Measurements from ENCODE around the gene NCOR1. TPM values are rescaled to one million over a fixed set of nuclear protein-coding genes. Genes with fewer than 3 reads are reported as not detected.
"Not testable (repeated sequence)": the region's sequence is repeated elsewhere in the genome, so short reads cannot be mapped to it uniquely, and the experiment has no call there.

Gene NCOR1
- total RNA-seq, 1 donor from 2014 or later, result 75.3 TPM

GRCh38 chr17:16122697-16123434 is 92.5 kb downstream of the NCOR1 start:
- Histone ChIP-seq H3K36me3 (ENCODE audit: control insufficient read depth, insufficient read depth, low read length) (peaks cover 4% of the 10 kb centered on the region), H3K4me3 (ENCODE audit: low read depth, low read length) (no peak overlapping the region), H3K27me3 (ENCODE audit: control insufficient read depth, insufficient read depth, low read length) (no peaks in the 10 kb centered on the region)
- no peak for FAIRE-seq
- TF ChIP-seq CTCF (IDR thresholded peaks at IDR 0.05; ENCODE audit: insufficient read depth, low read length, severe bottlenecking), result no peak
- DNase-seq (ENCODE audit: low read depth), result peak; percentile 86

- Histone ChIP-seq H3K27me3 (ENCODE audit: control insufficient read depth, insufficient read depth, low read length) (no peaks in the 10 kb centered on the region), H3K4me3 (ENCODE audit: low read depth, low read length) (no peak overlapping the region), H3K36me3 (ENCODE audit: control insufficient read depth, insufficient read depth, low read length) (peaks cover 6% of the 10 kb centered on the region)
- no peak for FAIRE-seq
- peak; percentile 91 for DNase-seq (ENCODE audit: low read depth)
- no peak for TF ChIP-seq CTCF (IDR thresholded peaks at IDR 0.05; ENCODE audit: insufficient read depth, low read length, severe bottlenecking)
Observed at GRCh38 chr17:16121915-16122314, 93.4 kb downstream of the NCOR1 start.

- TF ChIP-seq CTCF (IDR thresholded peaks at IDR 0.05; ENCODE audit: insufficient read depth, low read length, severe bottlenecking), result no peak
- H3K4me3 ChIP-seq (ENCODE audit: low read depth, low read length), result no peak overlapping the region
- peaks cover 9% of the 10 kb centered on the region for H3K36me3 ChIP-seq (ENCODE audit: control insufficient read depth, insufficient read depth, low read length)
- FAIRE-seq (no peak), DNase-seq (ENCODE audit: low read depth) (no peak)
- no peaks in the 10 kb centered on the region for H3K27me3 ChIP-seq (ENCODE audit: control insufficient read depth, insufficient read depth, low read length)
Observed at GRCh38 chr17:16120937-16121336, 94.4 kb downstream of the NCOR1 start.

- H3K36me3 ChIP-seq (ENCODE audit: control insufficient read depth, insufficient read depth, low read length), result peaks cover 9% of the 10 kb centered on the region
- FAIRE-seq (no peak), DNase-seq (ENCODE audit: low read depth) (no peak)
- TF ChIP-seq CTCF (IDR thresholded peaks at IDR 0.05; ENCODE audit: insufficient read depth, low read length, severe bottlenecking), result no peak
- no peaks in the 10 kb centered on the region for H3K27me3 ChIP-seq (ENCODE audit: control insufficient read depth, insufficient read depth, low read length)
- no peak overlapping the region for H3K4me3 ChIP-seq (ENCODE audit: low read depth, low read length)
Observed at GRCh38 chr17:16117149-16117548, 98.2 kb downstream of the NCOR1 start.

GRCh38 chr17:16115077-16115698 is 100.1 kb downstream of the NCOR1 start:
- not testable (repeated sequence) for H3K36me3 ChIP-seq (ENCODE audit: control insufficient read depth, insufficient read depth, low read length); H3K27me3 ChIP-seq (ENCODE audit: control insufficient read depth, insufficient read depth, low read length); DNase-seq (ENCODE audit: low read depth); FAIRE-seq; H3K4me3 ChIP-seq (ENCODE audit: low read depth, low read length)

- H3K4me3 ChIP-seq (ENCODE audit: low read depth, low read length), result no peak overlapping the region
- H3K27me3 ChIP-seq (ENCODE audit: control insufficient read depth, insufficient read depth, low read length), result no peaks in the 10 kb centered on the region
- TF ChIP-seq CTCF (IDR thresholded peaks at IDR 0.05; ENCODE audit: insufficient read depth, low read length, severe bottlenecking), result no peak
- peaks cover 1% of the 10 kb centered on the region for H3K36me3 ChIP-seq (ENCODE audit: control insufficient read depth, insufficient read depth, low read length)
- DNase-seq (ENCODE audit: low read depth), result no peak
- no peak for FAIRE-seq
Observed at GRCh38 chr17:16108871-16109270, 106.5 kb downstream of the NCOR1 start.

All from bronchial epithelial cell (primary cell).